GM10847 (cell line): ENCODE data around the gene CYB5RL.

Experiments used
- POLR2A ChIP-seq: IDR thresholded peaks from 2 replicates; pipeline ENCODE4 v1.6.1; 2011; ENCODE audit not compliant: insufficient read length; ENCODE audit errors: extremely low read depth

Gene CYB5RL

GRCh38 chr1:54159733-54160316, 40.0 kb downstream of the CYB5RL start:
- TF ChIP-seq POLR2A: no peak

- no peak for TF ChIP-seq POLR2A
Measured at GRCh38 chr1:54158071-54158470, 41.8 kb downstream of the CYB5RL start.

- no peak for TF ChIP-seq POLR2A
Measured at GRCh38 chr1:54157401-54157800, 42.4 kb downstream of the CYB5RL start.

- TF ChIP-seq POLR2A: no peak
Measured at GRCh38 chr1:54156986-54157385, 42.8 kb downstream of the CYB5RL start.

- no peak for TF ChIP-seq POLR2A
Measured at GRCh38 chr1:54156201-54156600, 43.6 kb downstream of the CYB5RL start.

- TF ChIP-seq POLR2A: no peak
Measured at GRCh38 chr1:54153535-54154439, 46.0 kb downstream of the CYB5RL start.

- no peak for TF ChIP-seq POLR2A
Measured at GRCh38 chr1:54152696-54153095, 47.1 kb downstream of the CYB5RL start, which contains the start of gene CDCP2. TSS of gene CDCP2 (minus strand) at chr1:54153000. CDS start at chr1:54152922, 78 bp downstream.

- TF ChIP-seq POLR2A: no peak
Measured at GRCh38 chr1:54151013-54151412, 48.8 kb downstream of the CYB5RL start.
